ENCODE measurements around the gene FRMD3. TPM values are rescaled to one million over a fixed set of nuclear protein-coding genes. Genes with fewer than 3 reads are reported as not detected.

FRMD3 gene
- total RNA-seq, 2 experiments from 2014 or later: 0.52 to 0.80 TPM

DNA sequence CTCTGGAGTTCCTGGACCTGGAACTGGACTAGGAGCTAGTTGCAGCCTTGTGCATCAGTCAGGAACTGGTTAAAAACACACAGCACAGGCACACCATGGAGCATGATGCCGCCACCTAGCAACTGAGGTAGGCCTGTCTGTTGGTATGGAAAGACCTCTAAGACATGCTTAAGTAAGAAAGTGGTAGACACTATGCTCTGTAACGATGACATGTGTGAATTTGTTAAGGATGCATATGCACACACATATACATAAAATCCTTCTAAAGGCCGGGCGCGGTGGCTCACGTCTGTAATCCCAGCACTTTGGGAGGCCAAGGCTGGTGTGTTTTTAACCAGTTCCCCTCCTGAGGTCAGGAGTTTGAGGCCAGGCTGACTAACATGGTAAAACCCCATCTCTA is 338.4 kb downstream of the FRMD3 start:
- Mint-ChIP-seq H3K36me3 (no peaks in the 10 kb centered on the region), H3K4me3 (no peak overlapping the region), H3K9me3 (no peaks in the 10 kb centered on the region), H3K27me3 (peaks cover 6% of the 10 kb centered on the region), H3K4me1 (no peaks in the 10 kb centered on the region), H3K27ac (no peak overlapping the region)
- DNase-seq: no peak

- Mint-ChIP-seq H3K27ac (no peak overlapping the region), H3K4me3 (no peak overlapping the region), H3K36me3 (no peaks in the 10 kb centered on the region), H3K9me3 (no peaks in the 10 kb centered on the region), H3K27me3 (peaks cover 7% of the 10 kb centered on the region), H3K4me1 (no peaks in the 10 kb centered on the region)
- no peak for DNase-seq
These were observed 339.0 kb downstream of the FRMD3 start for GRCh38 chr9:83199240-83199639.

DNA sequence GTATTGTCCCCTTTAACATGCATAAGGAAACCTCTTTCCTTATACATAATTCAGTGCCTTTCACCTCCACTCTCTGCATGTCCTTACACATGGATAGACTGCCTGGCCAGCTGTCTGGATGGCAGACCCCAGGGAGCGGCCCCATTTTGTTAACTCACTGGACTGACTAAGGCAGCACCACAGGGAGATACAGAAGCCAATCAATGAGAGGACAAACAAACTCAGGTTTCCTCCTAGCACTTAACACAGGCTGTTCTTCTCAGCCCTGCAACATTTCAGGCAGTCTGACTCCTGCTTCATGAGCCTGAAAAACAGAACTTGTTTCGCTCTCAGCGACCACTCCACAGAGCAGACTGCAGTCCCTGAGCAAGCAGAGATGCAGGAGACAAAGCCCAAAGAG is 339.8 kb downstream of the FRMD3 start:
- no peaks in the 10 kb centered on the region for H3K36me3 Mint-ChIP-seq
- H3K4me1 Mint-ChIP-seq: no peaks in the 10 kb centered on the region
- H3K27ac Mint-ChIP-seq: no peak overlapping the region
- H3K4me3 Mint-ChIP-seq: no peak overlapping the region
- H3K9me3 Mint-ChIP-seq: no peaks in the 10 kb centered on the region
- DNase-seq: no peak
- H3K27me3 Mint-ChIP-seq: peaks cover 10% of the 10 kb centered on the region

GRCh38 chr9:83197591-83197990 is 340.6 kb downstream of the FRMD3 start:
- Mint-ChIP-seq H3K27ac (no peak overlapping the region), H3K36me3 (no peaks in the 10 kb centered on the region), H3K4me1 (no peaks in the 10 kb centered on the region), H3K27me3 (peaks cover 14% of the 10 kb centered on the region), H3K4me3 (no peak overlapping the region), H3K9me3 (no peaks in the 10 kb centered on the region)
- no peak for DNase-seq

GRCh38 chr9:83196946-83197345 is 341.3 kb downstream of the FRMD3 start:
- Mint-ChIP-seq H3K4me3 (no peak overlapping the region), H3K36me3 (no peaks in the 10 kb centered on the region), H3K4me1 (no peaks in the 10 kb centered on the region), H3K9me3 (no peaks in the 10 kb centered on the region), H3K27ac (no peak overlapping the region), H3K27me3 (peaks cover 14% of the 10 kb centered on the region)
- no peak for DNase-seq

Other genes starting within 250 kb of the FRMD3 start
- gene IDNK, start 84.7 kb upstream of the FRMD3 start, total RNA-seq: 1 to 10 TPM; 5.5 to 5.7 TPM
- 10 to 100 TPM; 88.9 to 92.9 TPM for gene UBQLN1, start 169.6 kb upstream of the FRMD3 start, total RNA-seq

Data from activated naive CD8-positive, alpha-beta T cell treated with anti-CD3 and anti-CD28 coated beads for 36 hours (primary cell).